H1 (cell line): ENCODE data around the gene DCLRE1B.

Experiments used
- CBX5 ChIP-seq: fragments of 300-800, 300-1000 bp; sonication (generic); IDR thresholded peaks from 2 replicates; pipeline ENCODE4 v1.7.1; 2016; ENCODE audit warnings: antibody characterized with exemption, low read length, low read depth
- CTCF ChIP-seq, 3 experiments: IDR thresholded peaks; 1 replicate in 2 of 3; 2 replicates in 1 of 3; pipeline versions ENCODE4 v1.5.1 to v1.6.1; 2011; ENCODE audit warnings: low read length in 3 of 3, mild to moderate bottlenecking in 3 of 3, inconsistent platforms in 2 of 3, low read depth in 1 of 3, moderate library complexity in 1 of 3; ENCODE audit not compliant: insufficient read depth in 1 of 3; ENCODE audit errors: control extremely low read depth in 1 of 3
- SP2 ChIP-seq: IDR thresholded peaks from 2 replicates; pipeline ENCODE4 v1.6.1; 2012; ENCODE audit warnings: mild to moderate bottlenecking, low read length, inconsistent platforms

GRCh38 chr1:113895098-113895497 is 10.0 kb upstream of the DCLRE1B start:
- TF ChIP-seq SP2 = no peak
- TF ChIP-seq CTCF (IDR thresholded peaks at IDR 0.05; ENCODE audit: control extremely low read depth in 1 of 3, insufficient read depth in 1 of 3, low read depth in 1 of 3, low read length in 3 of 3) = no peak
- no peak for TF ChIP-seq CBX5
